GM18499 (cell line): ENCODE results near the gene FAM186B.

ENCODE experiments used
- ATAC-seq: cut with Tn5 transposase; IDR thresholded peaks from one replicate; pipeline ENCODE4 v1.9.1; 2021; ENCODE audit warnings: moderate number of reproducible peaks; ENCODE audit not compliant: insufficient read depth, unreplicated experiment

FAM186B gene

DNA sequence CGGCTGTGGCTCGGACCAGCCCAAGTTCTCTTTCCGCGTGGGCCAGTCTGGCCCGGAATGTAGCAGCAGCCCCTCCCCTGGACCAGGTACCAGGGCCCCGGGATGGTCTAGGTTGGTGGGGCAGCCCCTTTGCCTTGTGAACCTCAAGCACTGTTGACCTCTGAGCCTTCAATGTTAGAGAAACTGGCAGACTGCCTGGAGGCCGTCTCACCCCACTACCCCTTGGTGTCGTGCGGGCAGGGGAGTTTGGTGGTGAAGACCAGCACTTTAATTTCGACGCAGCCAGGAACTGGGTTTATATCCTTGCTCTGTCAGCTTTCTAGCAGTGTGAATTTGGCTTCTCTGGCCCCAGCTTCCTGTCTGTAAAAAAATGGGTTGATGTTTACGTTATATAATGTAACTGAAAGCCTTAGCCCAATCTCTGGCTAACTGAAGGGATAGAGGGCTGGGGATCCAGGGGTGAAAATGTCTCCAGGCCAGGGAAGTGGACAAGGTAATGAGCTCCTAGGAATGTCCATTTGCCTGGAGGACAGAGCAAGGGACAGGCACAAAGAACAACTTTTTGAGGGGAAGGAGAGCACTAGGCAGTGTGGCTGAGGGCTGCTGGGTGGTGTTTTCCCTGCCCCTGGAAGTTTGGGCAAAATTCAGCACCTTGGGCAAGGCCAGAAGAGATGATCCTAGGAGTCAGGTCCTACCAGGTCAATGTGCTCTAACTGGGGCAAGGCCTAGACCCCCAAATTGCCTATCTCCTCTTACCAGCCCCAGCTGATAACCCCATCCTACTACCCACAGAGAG is 48.9 kb downstream of the FAM186B start:
- ATAC-seq: no peak

DNA sequence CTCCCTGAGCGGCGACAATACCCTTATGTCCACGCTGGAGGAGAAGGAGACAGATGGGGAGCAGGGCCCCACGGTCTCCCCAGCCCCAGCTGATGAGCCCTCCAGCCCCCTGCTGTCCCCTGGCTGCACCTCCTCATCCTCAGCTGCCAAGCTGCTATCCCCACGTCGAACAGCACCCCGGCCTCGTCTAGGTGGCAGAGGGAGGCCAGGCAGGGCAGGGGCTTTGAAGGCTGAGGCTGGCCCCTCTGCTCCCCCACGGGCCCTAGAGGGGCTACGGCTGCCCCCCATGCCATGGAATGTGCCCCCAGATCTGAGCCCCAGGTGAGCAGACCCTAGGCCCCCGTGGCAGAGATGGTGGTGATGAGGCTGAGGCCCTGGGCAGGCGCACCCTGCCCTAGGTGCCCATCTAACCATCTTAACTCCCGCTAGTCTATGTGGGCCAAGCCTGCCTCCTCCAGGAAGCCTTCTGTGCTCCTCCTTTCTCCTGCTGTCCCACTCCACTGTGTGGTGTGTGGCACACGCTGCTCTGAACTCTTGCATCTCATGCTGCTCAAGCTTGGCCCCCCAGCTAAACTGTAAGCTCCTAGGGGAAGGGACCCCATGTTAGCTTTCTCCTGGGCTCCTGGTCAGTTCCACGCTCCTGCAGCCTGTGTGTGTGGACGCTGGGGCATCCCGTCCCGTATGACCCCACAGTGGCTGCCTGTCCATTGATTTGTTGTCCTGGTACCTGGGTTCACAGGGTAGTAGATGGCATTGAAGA is 49.6 kb downstream of the FAM186B start:
- no peak for ATAC-seq

- no peak for ATAC-seq
Observed at GRCh38 chr12:49554266-49554665, 51.2 kb downstream of the FAM186B start.

DNA sequence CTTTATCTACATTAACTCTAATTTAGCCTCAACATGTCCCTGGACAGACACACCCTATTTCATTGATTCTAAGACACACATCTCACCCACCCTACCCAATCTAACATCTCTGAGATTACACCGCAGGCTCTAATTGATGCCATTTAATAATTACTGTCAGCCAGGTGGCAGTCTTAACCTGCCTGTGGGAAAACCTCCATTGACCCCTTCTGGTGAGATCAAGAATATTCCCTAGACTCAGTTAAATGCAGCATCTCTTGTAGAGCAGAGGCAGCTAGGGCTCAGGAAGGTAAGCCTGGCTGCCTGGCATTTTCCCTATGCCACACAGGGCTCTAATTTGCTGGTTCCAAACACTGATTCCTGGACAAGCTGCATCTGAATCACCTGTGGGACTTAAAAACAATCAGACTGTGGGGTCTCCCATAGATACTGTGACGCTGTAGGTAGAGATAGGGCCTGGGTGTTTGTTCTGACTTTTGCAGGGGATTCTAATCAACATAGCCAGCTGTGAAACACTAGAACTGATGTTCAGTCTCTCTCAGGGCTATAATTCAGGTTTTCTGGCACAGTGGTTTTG is 51.8 kb downstream of the FAM186B start:
- ATAC-seq: no peak

DNA sequence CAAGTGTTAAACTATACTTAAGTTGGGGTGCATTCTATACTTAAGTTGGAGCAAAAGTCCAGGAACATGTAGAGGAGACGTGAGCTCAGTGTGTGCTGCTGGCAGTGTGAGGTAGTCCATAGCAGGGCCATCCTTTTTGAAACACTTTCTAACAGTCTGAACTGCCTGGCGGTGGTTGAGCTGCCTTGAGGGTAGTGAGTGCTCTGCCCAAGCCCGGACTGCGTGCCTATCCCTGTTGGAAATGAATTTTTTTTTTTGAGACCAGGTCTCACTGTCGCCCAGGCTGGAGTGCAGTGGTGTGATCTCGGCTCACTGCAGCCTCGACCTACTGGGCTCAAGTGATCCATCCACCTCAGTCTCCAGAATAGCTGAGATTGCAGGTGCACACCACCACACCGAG is 52.5 kb downstream of the FAM186B start:
- ATAC-seq: no peak

DNA sequence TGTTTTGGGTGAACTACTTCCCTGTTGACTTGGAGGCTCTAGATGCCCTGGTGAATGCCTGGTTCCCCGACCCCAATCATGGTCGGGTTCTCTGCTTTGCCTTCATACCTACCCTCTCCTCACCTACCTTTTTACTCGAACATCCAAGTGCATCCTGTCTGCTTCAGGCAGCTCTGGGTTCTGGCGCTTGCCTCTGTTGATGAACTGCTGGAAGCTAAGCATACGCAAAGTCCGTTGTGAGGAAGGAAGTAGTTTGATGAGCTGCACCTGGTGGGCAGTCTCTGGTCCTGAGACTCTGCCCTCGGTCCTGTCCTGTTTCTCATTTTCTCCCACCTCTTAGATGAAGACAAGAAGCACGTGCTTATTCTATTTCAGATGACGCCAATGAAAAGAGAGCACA is 53.0 kb downstream of the FAM186B start:
- ATAC-seq: no peak

DNA sequence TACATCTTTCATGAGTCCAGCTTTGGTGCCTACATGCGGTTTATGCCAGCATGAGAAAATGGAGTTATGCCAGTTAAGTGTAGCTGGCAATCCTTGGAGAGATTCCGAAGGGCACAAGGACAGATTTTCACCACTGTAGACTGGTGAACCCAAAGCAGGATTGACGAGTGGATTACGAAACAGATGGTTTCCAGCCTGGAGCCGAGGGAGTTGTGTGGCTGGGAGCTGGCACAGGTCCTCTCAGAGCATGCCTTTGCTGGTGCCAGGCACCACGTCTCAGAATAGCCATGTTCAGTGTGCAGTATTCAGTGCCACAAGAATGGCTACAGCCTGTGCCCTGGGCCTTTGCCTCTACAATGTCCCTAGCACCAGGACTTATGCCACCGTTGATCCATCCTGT is 53.4 kb downstream of the FAM186B start:
- no peak for ATAC-seq

GRCh38 chr12:49550693-49551252 is 54.7 kb downstream of the FAM186B start:
- no peak for ATAC-seq

GRCh38 chr12:49549735-49550692 is 55.4 kb downstream of the FAM186B start:
- no peak for ATAC-seq

GRCh38 chr12:49548822-49549648 is 56.4 kb downstream of the FAM186B start:
- no peak for ATAC-seq

DNA sequence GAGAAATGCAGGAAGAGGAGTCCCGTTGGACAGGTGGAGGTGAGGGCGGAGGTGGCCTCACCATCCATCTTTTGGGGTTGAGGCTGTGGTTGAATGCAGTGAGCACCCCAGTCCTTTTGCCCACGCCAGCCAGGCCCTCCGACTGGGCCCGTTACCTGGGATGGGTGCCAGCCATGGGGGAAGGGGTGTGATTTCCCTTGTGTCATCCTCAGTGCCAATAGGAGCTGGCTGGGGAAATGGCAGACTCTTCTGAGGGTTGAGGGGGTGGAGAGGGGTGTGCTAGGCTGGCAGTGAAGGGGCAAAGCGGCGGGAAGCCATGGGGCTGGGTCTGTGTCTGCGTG is 57.0 kb downstream of the FAM186B start:
- ATAC-seq: no peak

DNA sequence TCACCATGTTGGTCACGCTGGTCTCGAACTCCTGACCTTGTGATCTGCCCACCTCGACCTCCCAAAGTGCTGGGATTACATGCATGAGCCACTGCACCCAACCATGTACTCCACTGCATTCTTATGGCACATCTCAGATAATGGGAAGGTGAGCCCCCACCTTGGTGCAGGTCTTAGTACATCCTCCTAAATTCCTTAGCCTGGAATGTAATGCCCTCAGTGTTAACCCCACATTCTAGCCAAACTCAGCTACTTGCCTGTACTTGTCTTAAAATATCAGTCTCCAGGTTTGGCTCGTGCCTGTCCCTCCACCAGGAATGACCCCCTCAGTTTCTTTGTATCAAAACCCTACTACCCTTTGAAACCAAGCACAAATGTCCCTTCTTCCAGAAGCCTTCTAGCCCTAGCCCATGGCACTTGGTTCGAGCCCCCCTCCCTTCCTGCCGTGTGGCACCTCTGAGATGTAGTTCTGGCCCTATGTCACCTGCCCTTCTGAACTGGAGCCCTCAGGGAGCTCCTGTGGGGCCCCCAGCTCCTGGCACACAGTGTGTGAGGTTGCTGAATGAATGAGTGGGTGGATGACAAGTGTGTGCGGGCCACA is 58.2 kb downstream of the FAM186B start:
- no peak for ATAC-seq

DNA sequence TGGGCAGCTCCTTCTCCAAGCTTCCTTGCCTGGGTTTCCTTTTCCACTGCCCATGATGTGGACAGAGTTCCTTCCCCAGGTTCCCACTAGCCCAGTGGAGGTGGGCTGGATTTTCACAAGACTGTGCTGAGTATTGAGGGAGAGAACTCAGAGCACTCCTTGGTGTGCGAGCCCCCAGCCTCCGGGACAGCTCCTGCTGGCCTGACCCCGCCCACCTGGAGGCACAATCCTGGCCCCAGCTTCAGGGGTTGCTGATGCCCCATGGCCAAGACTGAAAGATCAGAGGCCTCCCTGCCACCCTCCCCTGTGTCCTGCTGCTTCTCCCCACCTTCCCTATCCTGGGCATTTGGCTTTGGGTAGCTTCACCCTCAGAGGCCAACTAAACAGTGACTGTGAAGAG is 59.0 kb downstream of the FAM186B start:
- no peak for ATAC-seq

- ATAC-seq: no peak
Observed at GRCh38 chr12:49545815-49546214, 59.6 kb downstream of the FAM186B start.

- no peak for ATAC-seq
Observed at GRCh38 chr12:49543914-49544815, 61.3 kb downstream of the FAM186B start.

GRCh38 chr12:49543221-49543913 is 62.1 kb downstream of the FAM186B start:
- no peak for ATAC-seq

DNA sequence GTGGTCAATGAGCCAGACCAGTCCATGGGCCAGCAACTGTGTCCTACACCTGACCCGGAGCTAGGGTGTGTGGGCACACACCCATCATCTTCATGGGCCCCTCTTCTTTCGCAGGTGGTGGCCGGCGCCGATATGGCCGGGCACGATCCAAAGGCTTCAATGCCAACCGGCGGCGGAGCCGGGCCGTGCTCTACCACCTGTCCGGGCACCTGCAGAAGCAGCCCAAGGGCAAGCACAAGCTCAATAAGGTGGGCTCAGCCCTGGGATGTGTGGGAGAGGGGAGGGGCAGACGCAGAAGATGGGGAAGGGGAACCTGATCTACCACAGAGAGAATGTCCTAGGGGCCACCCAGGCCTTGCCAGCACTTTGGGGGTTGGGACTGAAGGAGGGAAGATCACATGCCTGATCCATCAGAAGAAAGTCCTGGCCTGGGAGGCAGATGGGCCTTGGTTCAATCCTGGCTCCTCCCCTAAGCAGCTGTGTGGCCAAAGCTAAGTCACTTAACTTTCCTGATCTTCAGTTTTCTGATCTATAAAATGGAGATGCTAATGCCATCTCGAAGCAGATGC is 62.8 kb downstream of the FAM186B start:
- ATAC-seq: no peak
